ENCODE data around the gene PHF13. TPM values are rescaled to one million over a fixed set of nuclear protein-coding genes. Genes with fewer than 3 reads are reported as not detected.
"Not testable (repeated sequence)": the region's sequence is repeated elsewhere in the genome, so short reads cannot be mapped to it uniquely, and the experiment has no call there.

The PHF13 gene
- total RNA-seq, 4 donors from 2014 or later, result 6.7 to 12.1 (median 8.7) TPM

GRCh38 chr1:6597777-6598131, 15.8 kb upstream of the PHF13 start:
- Histone ChIP-seq H3K9me3 (no peaks in the 10 kb centered on the region), H3K4me1 (peaks cover 38 to 79% (median 48%) of the 10 kb centered on the region in 3 donors), H3K27me3 (no peaks in the 10 kb centered on the region), H3K36me3 (peaks cover 47 to 64% (median 51%) of the 10 kb centered on the region in 3 donors), H3K27ac (peak overlapping the region in 3 of 4 donors; percentile 96 to 100 (median 99)), H3K4me3 (peak overlapping the region in 1 of 4 donors; percentile 49)
- DNase-seq, result no peak
- intact Hi-C loops (cut with DNase I), result no loop called here
- TF ChIP-seq CTCF (IDR thresholded peaks at IDR 0.05), result no peak
- no peak for TF ChIP-seq POLR2A (IDR thresholded peaks at IDR 0.05)
- WGBS, 2 donors, result 56 to 71% methylated on average over 3 to 6 of the region's 6 CpGs

GRCh38 chr1:6599141-6599975, 14.2 kb upstream of the PHF13 start:
- Histone ChIP-seq H3K27me3 (no peaks in the 10 kb centered on the region), H3K4me1 (peaks cover 47 to 76% (median 57%) of the 10 kb centered on the region in 3 donors), H3K27ac (peak overlapping the region; percentile 64 to 100 (median 98)), H3K36me3 (peaks cover 31 to 48% (median 36%) of the 10 kb centered on the region in 3 donors), H3K9me3 (no peaks in the 10 kb centered on the region), H3K4me3 (peak overlapping the region; percentile 73 to 99 (median 92))
- intact Hi-C loops (cut with DNase I), result no loop called here
- 20 to 22% methylated on average over 6 to 11 of the region's 31 CpGs for WGBS, 2 donors
- no peak for DNase-seq
- peak in 3 of 6 experiments; percentile 30 to 59 (median 34) for TF ChIP-seq CTCF (IDR thresholded peaks at IDR 0.05)
- peak in 1 of 4 donors; percentile 29 for TF ChIP-seq POLR2A (IDR thresholded peaks at IDR 0.05)

GRCh38 chr1:6599991-6600390, 13.5 kb upstream of the PHF13 start:
- H3K9me3 ChIP-seq; H3K27me3 ChIP-seq; intact Hi-C loops (cut with DNase I); DNase-seq: not testable (repeated sequence)
- Histone ChIP-seq H3K4me3 (peak overlapping the region; percentile 73 to 99 (median 92)), H3K36me3 (peaks cover 25 to 42% (median 34%) of the 10 kb centered on the region in 3 donors), H3K4me1 (peaks cover 52 to 77% (median 63%) of the 10 kb centered on the region in 3 donors), H3K27ac (peak overlapping the region; percentile 96 to 100 (median 98))
- 20 to 21% methylated on average over 7 to 8 of the region's 8 CpGs for WGBS, 2 donors

GRCh38 chr1:6600410-6601048, 13.0 kb upstream of the PHF13 start:
- Histone ChIP-seq H3K27ac (peak overlapping the region; percentile 96 to 100 (median 98)), H3K36me3 (peaks cover 20 to 36% (median 29%) of the 10 kb centered on the region in 3 donors), H3K4me3 (peak overlapping the region; percentile 73 to 99 (median 92)), H3K4me1 (peaks cover 51 to 76% (median 63%) of the 10 kb centered on the region in 3 donors), H3K9me3 (no peaks in the 10 kb centered on the region), H3K27me3 (no peaks in the 10 kb centered on the region)
- WGBS, 2 donors, result 12 to 20% methylated on average over 4 to 7 of the region's 10 CpGs
- DNase-seq, result no peak
- intact Hi-C loops (cut with DNase I), result no loop called here
- peak in 1 of 4 donors; percentile 43 for TF ChIP-seq POLR2A (IDR thresholded peaks at IDR 0.05)
- no peak for TF ChIP-seq CTCF (IDR thresholded peaks at IDR 0.05)

- H3K4me3 ChIP-seq, result peak overlapping the region; percentile 73 to 99 (median 92)
- TF ChIP-seq CTCF (IDR thresholded peaks at IDR 0.05) (no peak), POLR2A (IDR thresholded peaks at IDR 0.05) (peak in 3 of 4 donors; percentile 52 to 72 (median 61))
- 0 to 2% methylated on average over 5 to 25 of the region's 40 CpGs for WGBS, 2 donors
- peaks cover 44 to 68% (median 56%) of the 10 kb centered on the region in 3 donors for H3K4me1 ChIP-seq
- H3K27me3 ChIP-seq, result no peaks in the 10 kb centered on the region
- peak overlapping the region; percentile 96 to 100 (median 98) for H3K27ac ChIP-seq
- intact Hi-C loops (cut with DNase I), result no loop called here
- peaks cover 13 to 29% (median 21%) of the 10 kb centered on the region in 3 donors for H3K36me3 ChIP-seq
- peak; percentile 71 for DNase-seq
- H3K9me3 ChIP-seq, result no peaks in the 10 kb centered on the region
Observed at GRCh38 chr1:6601049-6601922, 12.2 kb upstream of the PHF13 start.
